HepG2 (cell line): ENCODE data around the gene ANKRA2. TPM values are rescaled to one million over a fixed set of nuclear protein-coding genes. Genes with fewer than 3 reads are reported as not detected.

Experiments
- CC2D1A ChIP-seq: sonication (generic); formaldehyde crosslinking; IDR thresholded peaks from 2 replicates; pipeline ENCODE4 v1.8.1; 2023; ENCODE audit warnings: mild to moderate bottlenecking, missing genetic modification reagents
- KDM5A ChIP-seq: fragments of 200-600 bp; sonication (generic); IDR thresholded peaks from 2 replicates; pipeline ENCODE4 v1.7.0; 2018; ENCODE audit warnings: antibody characterized with exemption, mild to moderate bottlenecking, low read length, borderline replicate concordance
- KLF15 ChIP-seq: sonication (generic); formaldehyde crosslinking; IDR thresholded peaks from 2 replicates; pipeline ENCODE4 v1.8.1; 2023; ENCODE audit warnings: borderline replicate concordance, mild to moderate bottlenecking, inconsistent platforms, missing genetic modification reagents, mixed read lengths
- SMAD1 ChIP-seq: sonication (generic); formaldehyde crosslinking; IDR thresholded peaks from 2 replicates; pipeline ENCODE4 v1.4.0; 2020; ENCODE audit warnings: missing genetic modification reagents, low read depth, mild to moderate bottlenecking, borderline replicate concordance
- TFDP1 ChIP-seq: IDR thresholded peaks from 2 replicates; pipeline ENCODE4 v1.6.1; 2016; ENCODE audit warnings: missing compliant biosample characterization, missing genetic modification reagents, borderline replicate concordance
- TRIM22 ChIP-seq: fragments of 450-650 bp; IDR thresholded peaks from 2 replicates; pipeline ENCODE4 v1.6.1; 2017
- ZBTB3 ChIP-seq: sonication (generic); formaldehyde crosslinking; IDR thresholded peaks from 2 replicates; pipeline ENCODE4 v1.4.0; 2020; ENCODE audit warnings: low read depth, mild to moderate bottlenecking, moderate library complexity, missing genetic modification reagents, borderline replicate concordance
- ZBTB34 ChIP-seq: sonication (generic); formaldehyde crosslinking; IDR thresholded peaks from 2 replicates; pipeline ENCODE4 v1.8.0; 2022; ENCODE audit warnings: mild to moderate bottlenecking, missing genetic modification reagents
- ZNF572 ChIP-seq: sonication (generic); formaldehyde crosslinking; IDR thresholded peaks from 2 replicates; pipeline ENCODE4 v1.5.1; 2020; ENCODE audit warnings: mild to moderate bottlenecking, missing genetic modification reagents
- ZNF639 ChIP-seq: conservative IDR thresholded peaks from 2 replicates; pipeline ENCODE4 v1.6.1; 2018; ENCODE audit warnings: missing genetic modification reagents
- polyA plus RNA-seq, 8 experiments: library from polyadenylated mRNA; depleted of rRNA in 3 of 8; stranded (reverse) in 7 of 8; unstranded in 1 of 8; fragments of >200 nt; fragmentation: Illumina TruSeq in 4 of 8; extraction: Trizol in 4 of 8; gene quantifications; 2 replicates each; pipeline versions ENCODE4 v1.2.1 to v1.2.3, GENCODE V29; 2011 to 2016; ENCODE audit warnings: low read depth in 4 of 8, missing spikeins in 1 of 8, mixed read lengths in 1 of 8; ENCODE audit not compliant: insufficient read depth in 1 of 8
- total RNA-seq, 5 experiments: library from RNA; depleted of rRNA; stranded (reverse); fragments of >200 nt; fragmentation: Illumina TruSeq; extraction: Trizol; gene quantifications; 2 replicates each; pipeline ENCODE4 v1.2.3, GENCODE V29; 2016; ENCODE audit warnings: low read depth in 1 of 5

ANKRA2 gene
- total and polyA plus RNA-seq, 2 of the 13 experiments (the other 11 are each of a cell fraction or from before 2014, with no cell fraction given) = 23.6 to 33.6 TPM

GRCh38 chr5:73596705-73597328 is 31.4 kb upstream of the ANKRA2 start (continued):
- TF ChIP-seq SMAD1 (no peak), TFDP1 (CRISPR knock-in tag) (no peak), CC2D1A (CRISPR knock-in tag) (no peak), ZBTB3 (CRISPR knock-in tag) (no peak), ZNF572 (CRISPR knock-in tag) (no peak), KLF15 (CRISPR knock-in tag) (no peak), ZBTB34 (CRISPR knock-in tag) (no peak), KDM5A (no peak), TRIM22 (no peak), ZNF639 (CRISPR knock-in tag) (no peak)
